Measurements from ENCODE around the gene NAB2. TPM values are rescaled to one million over a fixed set of nuclear protein-coding genes. Genes with fewer than 3 reads are reported as not detected.

Gene NAB2
- total RNA-seq, 1 donor from 2014 or later: 30.2 TPM

- FAIRE-seq (no peak), DNase-seq (ENCODE audit: low spot score in 2 of 2) (peak in 1 of 2 donors; percentile 77)
Observed at GRCh38 chr12:57093415-57094207, 4.7 kb downstream of the NAB2 start.

GRCh38 chr12:57094208-57095160 lies 5.6 kb downstream of the NAB2 start:
- DNase-seq (ENCODE audit: low spot score in 2 of 2): peak in 1 of 2 donors; percentile 6
- no peak for FAIRE-seq

- DNase-seq (ENCODE audit: low spot score in 2 of 2) (peak in 1 of 2 donors; percentile 11), FAIRE-seq (no peak)
Observed at GRCh38 chr12:57095440-57095839, 6.5 kb downstream of the NAB2 start.

GRCh38 chr12:57096099-57096572 lies 7.2 kb downstream of the NAB2 start:
- peak in 1 of 2 donors; percentile 22 for DNase-seq (ENCODE audit: low spot score in 2 of 2)
- FAIRE-seq: no peak

GRCh38 chr12:57096748-57097553 lies 8.0 kb downstream of the NAB2 start:
- no peak for DNase-seq (ENCODE audit: low spot score in 2 of 2)
- no peak for FAIRE-seq

- DNase-seq (ENCODE audit: low spot score in 2 of 2) (no peak), FAIRE-seq (no peak)
Observed at GRCh38 chr12:57097554-57097835, 8.6 kb downstream of the NAB2 start.

- FAIRE-seq: no peak
Observed at GRCh38 chr12:57098546-57098945, 9.6 kb downstream of the NAB2 start.

GRCh38 chr12:57099047-57099714 lies 10.3 kb downstream of the NAB2 start:
- DNase-seq (ENCODE audit: low spot score in 2 of 2) (no peak), FAIRE-seq (no peak)

More at GRCh38 chr12:57098546-57098945, 9.6 kb downstream of the NAB2 start:
- no peak for DNase-seq (ENCODE audit: low spot score in 2 of 2)

- DNase-seq (ENCODE audit: low spot score in 2 of 2) (no peak), FAIRE-seq (no peak)
Observed at GRCh38 chr12:57099766-57100165, 10.9 kb downstream of the NAB2 start.

GRCh38 chr12:57101892-57102695 lies 13.2 kb downstream of the NAB2 start:
- FAIRE-seq: no peak
- peak in 1 of 2 donors; percentile 6 for DNase-seq (ENCODE audit: low spot score in 2 of 2)

- no peak for FAIRE-seq
Observed at GRCh38 chr12:57103856-57104255, 14.9 kb downstream of the NAB2 start.

GRCh38 chr12:57104292-57104910 lies 15.5 kb downstream of the NAB2 start:
- FAIRE-seq: no peak

More at GRCh38 chr12:57103856-57104255, 14.9 kb downstream of the NAB2 start:
- no peak for DNase-seq (ENCODE audit: low spot score in 2 of 2)

GRCh38 chr12:57105011-57105753 lies 16.3 kb downstream of the NAB2 start:
- DNase-seq (ENCODE audit: low spot score in 2 of 2): no peak
- FAIRE-seq: no peak

More at GRCh38 chr12:57104292-57104910, 15.5 kb downstream of the NAB2 start:
- peak in 1 of 2 donors; percentile 4 for DNase-seq (ENCODE audit: low spot score in 2 of 2)

- no peak for DNase-seq (ENCODE audit: low spot score in 2 of 2)
- no peak for FAIRE-seq
Observed at GRCh38 chr12:57106021-57106708, 17.3 kb downstream of the NAB2 start.

GRCh38 chr12:57107456-57108155 lies 18.7 kb downstream of the NAB2 start:
- no peak for DNase-seq (ENCODE audit: low spot score in 2 of 2)
- FAIRE-seq: no peak
